ENCODE data around the gene RAP1A.

DNA sequence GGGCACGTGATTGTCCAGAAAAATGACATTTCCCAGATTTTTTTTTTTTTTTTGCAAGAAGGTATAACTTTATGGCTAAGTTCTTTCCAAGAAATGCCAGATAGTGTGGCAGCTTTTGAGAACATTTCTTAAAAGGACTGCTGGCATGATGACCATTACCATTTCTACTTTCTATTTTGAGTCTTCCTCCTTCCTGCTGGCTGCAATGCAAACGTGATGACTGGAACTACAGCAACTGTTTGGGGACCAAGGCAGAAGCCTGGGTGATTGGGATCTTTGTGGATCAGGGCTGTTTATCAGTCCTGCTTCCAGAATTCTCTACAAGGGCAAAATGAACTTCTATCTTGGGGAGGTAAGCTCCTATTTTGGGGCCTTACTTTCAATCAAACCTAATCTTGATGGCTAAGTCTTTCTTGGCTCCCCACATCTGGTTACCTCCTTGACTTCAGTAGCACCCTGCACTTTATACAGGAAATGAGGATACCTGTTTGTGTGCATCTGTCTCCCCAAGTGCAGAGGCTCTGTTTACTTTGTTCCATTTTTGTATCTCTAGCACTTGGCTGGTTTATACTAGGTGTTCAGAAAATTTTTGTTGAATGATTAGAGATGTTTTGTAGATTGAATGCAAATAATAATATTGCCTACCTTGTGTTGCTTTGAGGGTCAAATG lies 132.5 kb downstream of the RAP1A start:
- TF ChIP-seq LEF1 (IDR thresholded peaks at IDR 0.05; ENCODE audit: borderline replicate concordance) (no peak), SP1 (IDR thresholded peaks at IDR 0.05) (no peak), L3MBTL2 (conservative IDR thresholded peaks at IDR 0.05) (no peak), FOXM1 (IDR thresholded peaks at IDR 0.05; ENCODE audit: borderline replicate concordance) (no peak), ARNT (IDR thresholded peaks at IDR 0.05) (no peak), ELF4 (IDR thresholded peaks at IDR 0.05) (no peak), ZNF384 (IDR thresholded peaks at IDR 0.05) (no peak), TARDBP (IDR thresholded peaks at IDR 0.05) (no peak), FOXK2 (IDR thresholded peaks at IDR 0.05) (no peak), HDGF (IDR thresholded peaks at IDR 0.05; ENCODE audit: borderline replicate concordance) (no peak)

Measured in HEK293T (cell line).